T-helper 22 cell (primary cell): ENCODE data around the gene PRPF40B.

Experiments used
- DNase-seq: peaks from one replicate; pipeline ENCODE4 v3.0.0-alpha.2; 2020; ENCODE audit warnings: low read depth

Gene PRPF40B

GRCh38 chr12:49658276-49658675, 34.9 kb downstream of the PRPF40B start:
- DNase-seq = no peak

GRCh38 chr12:49659753-49660152, 36.4 kb downstream of the PRPF40B start:
- DNase-seq = no peak

GRCh38 chr12:49661191-49661590, 37.8 kb downstream of the PRPF40B start:
- DNase-seq = no peak

DNA sequence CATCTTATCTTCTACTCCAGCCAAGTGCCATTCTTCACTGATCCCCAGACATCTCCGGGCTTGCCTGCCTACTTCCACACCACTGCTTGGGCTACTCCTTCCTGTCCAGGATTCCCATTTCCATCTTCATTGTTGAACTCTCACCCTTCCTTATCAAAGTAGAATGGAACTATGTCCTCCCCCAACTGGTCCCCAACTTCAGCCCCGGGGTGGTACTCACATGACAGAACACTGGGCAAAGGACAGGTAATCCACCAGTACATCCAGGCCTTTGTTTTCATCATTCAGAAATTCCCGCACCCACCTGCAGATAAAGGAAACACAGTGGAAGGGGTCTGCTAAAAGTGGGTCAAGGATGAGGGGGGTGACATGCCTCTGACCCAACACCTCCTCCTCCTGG, 38.4 kb downstream of the PRPF40B start:
- no peak for DNase-seq

- peak; percentile 67 for DNase-seq
Measured at GRCh38 chr12:49662998-49663843, 39.9 kb downstream of the PRPF40B start.

DNA sequence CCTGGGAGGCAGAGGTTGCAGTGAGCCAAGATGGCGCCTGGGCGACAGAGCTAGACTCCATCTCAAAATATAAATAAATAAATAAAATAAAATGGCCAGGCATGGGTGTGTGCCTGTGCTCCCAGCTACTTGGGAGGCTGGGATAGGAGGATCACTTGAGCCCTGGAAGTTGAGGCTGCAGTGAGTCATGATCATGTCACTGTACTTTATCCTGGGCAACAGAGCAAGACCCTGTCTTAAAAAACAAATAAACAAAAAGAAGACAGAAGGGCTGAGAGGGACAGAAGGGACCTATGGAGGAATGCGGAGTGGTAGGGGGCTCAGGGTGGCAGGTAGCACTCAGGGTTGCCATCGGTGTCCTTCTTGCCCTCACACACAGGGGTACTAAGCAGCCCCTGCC, 40.8 kb downstream of the PRPF40B start:
- DNase-seq = no peak

DNA sequence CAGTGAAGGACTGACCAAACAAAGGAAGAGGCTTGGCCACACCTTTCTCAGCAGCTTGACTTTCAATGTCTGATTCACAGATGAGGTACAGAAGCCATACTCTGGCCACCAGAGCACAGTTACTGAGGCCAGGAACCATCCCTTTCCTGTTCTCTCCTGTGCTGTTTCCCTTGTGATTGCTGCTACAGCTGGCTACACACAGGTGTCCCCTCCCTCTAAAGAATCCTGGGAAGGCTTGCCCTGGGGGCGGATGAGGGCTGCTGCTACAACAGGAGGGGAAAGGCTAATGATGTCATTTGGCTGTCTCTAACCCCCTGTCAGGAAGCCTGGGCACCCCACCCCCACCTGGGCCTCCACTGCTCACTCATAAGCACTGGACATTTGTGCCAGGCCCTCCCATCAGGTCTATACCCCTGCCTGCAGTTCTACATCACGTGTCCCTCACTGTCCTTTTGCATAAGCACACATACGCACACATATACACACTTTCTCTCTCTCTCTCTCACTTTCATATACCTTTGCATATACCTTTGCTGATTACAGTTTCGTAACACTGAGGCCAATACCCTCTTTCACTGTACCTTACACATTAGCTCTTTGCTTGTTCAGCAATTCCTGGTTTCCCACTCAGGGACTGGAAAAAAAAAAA, 41.4 kb downstream of the PRPF40B start:
- DNase-seq = no peak

DNA sequence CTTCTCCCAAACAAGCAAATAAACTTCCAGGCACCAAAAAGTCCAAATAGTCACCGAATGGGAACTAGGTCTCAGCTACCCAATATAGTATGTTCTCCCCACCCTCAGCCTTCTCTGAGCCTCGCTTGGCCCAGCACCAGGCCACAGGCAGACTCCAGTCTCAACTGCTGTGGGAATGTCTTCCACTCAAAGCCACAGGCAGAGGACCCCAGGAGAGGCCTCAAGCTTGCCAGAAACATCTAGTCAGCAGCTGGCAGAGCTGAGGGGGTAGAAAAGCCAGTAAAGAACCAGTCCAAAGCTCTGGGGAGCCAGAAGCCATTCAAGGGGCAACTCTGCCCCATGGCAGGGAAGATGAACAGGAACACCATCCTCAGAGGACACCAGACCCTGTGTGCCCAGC, 42.0 kb downstream of the PRPF40B start:
- DNase-seq = no peak

- no peak for DNase-seq
Measured at GRCh38 chr12:49666176-49666575, 42.8 kb downstream of the PRPF40B start.

GRCh38 chr12:49667325-49668090, 44.1 kb downstream of the PRPF40B start:
- no peak for DNase-seq

DNA sequence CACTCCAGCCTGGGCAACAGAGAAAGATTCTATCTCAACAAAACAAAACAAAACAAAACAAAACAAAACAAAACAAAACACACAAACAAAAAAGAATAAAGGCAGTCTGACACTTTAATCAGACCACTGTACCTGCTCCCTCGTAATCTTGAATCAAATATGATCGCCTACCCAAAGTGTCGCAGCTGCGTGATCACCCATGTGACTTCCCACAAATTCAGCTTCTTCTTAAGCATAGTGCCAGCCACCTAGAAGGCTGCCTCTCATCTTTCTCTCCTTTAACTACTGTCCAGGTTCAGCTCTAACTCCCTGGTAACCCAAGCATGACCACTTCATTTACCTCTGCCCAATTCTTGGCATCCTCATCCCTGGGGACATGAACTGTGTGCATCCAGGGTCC, 46.4 kb downstream of the PRPF40B start:
- no peak for DNase-seq

- DNase-seq = peak; percentile 56
Measured at GRCh38 chr12:49671031-49671765, 47.8 kb downstream of the PRPF40B start.

GRCh38 chr12:49672301-49673217, 49.2 kb downstream of the PRPF40B start:
- DNase-seq = no peak

DNA sequence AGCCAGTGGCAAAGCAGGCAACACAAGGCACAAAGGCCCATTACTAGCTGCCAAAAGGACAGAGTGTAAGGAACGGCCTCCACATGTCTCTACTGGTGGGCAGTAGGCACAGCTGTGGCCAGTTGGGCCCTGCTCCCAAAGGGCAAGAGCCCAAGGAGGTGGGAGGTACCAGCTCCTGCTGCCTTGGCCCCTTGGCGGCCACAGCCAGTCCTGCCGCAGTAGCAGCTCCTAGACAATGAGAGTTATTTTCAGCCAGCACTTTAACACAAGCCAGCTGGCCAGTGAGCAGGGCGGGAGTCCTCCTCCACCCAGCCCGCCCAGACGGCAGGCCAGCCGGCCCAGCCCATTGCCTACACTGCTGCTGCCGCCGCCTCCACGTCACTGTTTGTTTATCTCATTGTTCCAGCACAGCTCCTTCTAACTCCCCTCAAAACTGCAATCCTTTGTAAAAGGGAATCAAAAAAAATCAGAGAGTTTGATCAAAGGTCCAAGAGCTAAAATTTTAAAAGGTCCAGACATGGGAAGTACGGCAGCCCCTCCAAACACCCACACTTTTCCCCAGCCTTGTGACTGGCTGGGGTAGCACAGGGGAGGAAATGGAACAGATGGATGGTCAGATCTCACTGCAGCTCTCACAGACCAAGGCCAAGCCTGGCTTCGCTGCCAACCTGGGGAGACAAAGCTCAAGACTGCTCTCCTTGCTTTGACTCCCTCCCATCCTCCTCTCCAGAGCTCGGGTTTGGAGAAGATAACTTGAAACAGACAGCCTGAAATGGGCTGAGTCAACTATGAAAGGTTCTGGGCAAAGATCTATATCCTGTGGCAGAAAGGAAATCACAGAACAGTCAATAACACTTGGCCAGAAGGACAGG, 50.3 kb downstream of the PRPF40B start:
- no peak for DNase-seq

DNA sequence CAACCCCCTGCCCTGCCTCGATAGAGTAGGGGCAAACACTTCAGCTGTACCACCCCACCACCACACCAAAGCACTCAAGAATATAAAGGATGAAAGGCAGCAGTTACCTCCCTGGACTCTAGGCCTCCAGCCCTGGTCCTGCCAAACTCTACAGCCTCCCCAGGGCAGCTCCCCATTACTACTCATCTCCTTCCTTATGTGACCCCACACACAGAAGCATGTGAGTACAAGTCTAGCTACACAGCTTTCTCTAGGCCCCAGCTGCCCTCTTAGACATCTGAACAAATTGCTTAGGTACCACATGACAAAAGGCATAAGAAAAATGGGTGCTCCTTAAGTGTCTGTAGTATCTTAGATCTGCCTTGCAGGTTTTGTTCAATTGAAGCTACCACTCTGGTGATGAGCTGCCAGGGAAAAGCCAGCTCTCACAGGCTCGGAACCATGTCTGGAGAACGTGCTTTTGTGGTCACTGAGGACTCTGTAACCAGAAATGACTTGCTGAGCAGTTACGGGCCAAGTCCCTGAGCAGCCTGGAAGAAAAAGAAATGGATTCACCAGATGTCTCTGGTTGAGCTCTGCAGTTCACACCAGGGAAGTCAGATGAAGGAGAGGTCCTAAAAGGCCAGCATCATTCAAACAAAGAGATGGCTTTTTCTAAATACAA, 51.1 kb downstream of the PRPF40B start:
- DNase-seq = no peak

DNA sequence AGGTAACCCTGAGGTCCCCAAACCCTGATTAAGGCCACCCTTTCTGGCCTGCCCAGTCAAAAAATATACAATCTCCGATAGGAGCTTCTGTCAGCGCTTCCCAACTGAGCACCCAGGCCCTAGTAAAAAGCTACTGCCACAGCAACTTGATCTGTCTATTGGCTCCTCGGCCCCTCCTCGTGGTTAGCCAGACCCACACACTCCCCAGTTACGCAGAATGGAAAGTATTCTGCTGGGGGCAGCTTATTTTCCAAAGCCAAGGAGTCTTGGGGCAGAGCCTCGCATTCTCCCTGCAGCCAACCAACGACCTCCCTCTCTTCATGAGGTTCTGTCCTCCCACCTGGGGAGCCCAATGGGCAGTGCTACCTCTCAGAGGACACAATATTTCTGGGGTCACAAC, 51.8 kb downstream of the PRPF40B start:
- DNase-seq = no peak

GRCh38 chr12:49678711-49679110, 55.4 kb downstream of the PRPF40B start:
- no peak for DNase-seq

- DNase-seq = no peak
Measured at GRCh38 chr12:49680075-49680474, 56.7 kb downstream of the PRPF40B start.

DNA sequence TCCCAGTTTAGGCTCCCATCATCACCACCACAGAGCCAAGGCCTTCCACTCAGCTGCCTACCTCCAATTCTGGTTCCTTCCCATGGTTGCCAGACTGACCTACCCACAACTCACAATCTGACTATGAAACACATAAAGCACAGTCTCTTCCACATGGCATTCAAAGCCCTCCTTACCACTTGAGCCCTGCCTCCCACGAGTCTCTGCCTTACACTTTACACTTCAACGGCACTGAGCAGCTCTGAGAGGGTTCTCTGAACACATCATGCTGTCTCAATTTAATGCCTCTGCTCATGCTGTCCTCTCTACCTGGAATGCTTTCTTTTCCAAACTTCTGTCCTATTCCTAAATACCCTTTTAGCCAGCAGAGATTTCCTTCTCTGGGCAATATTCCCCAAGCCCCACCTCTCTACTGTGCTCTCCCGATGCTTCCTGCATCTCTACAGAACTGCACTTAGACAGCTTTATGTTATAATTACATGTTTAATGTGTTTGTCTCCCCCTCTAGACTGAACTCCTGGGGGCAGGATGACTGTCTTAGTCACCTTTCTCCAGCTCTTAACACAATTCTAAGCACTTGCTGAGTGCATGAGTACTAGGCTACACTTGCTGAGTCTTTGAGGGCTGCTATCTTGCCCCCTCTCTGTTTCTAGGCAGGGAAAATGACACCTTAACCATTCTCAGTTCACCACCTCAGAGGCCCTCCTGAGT, 60.4 kb downstream of the PRPF40B start:
- DNase-seq = no peak
